HG03039 (cell line): ENCODE results near the gene RSRC1.

Experiments used
- ATAC-seq: cut with Tn5 transposase; IDR thresholded peaks from one replicate; pipeline ENCODE4 v1.9.1; 2021; ENCODE audit warnings: mild to moderate bottlenecking, moderate library complexity; ENCODE audit not compliant: unreplicated experiment

RSRC1 gene

DNA sequence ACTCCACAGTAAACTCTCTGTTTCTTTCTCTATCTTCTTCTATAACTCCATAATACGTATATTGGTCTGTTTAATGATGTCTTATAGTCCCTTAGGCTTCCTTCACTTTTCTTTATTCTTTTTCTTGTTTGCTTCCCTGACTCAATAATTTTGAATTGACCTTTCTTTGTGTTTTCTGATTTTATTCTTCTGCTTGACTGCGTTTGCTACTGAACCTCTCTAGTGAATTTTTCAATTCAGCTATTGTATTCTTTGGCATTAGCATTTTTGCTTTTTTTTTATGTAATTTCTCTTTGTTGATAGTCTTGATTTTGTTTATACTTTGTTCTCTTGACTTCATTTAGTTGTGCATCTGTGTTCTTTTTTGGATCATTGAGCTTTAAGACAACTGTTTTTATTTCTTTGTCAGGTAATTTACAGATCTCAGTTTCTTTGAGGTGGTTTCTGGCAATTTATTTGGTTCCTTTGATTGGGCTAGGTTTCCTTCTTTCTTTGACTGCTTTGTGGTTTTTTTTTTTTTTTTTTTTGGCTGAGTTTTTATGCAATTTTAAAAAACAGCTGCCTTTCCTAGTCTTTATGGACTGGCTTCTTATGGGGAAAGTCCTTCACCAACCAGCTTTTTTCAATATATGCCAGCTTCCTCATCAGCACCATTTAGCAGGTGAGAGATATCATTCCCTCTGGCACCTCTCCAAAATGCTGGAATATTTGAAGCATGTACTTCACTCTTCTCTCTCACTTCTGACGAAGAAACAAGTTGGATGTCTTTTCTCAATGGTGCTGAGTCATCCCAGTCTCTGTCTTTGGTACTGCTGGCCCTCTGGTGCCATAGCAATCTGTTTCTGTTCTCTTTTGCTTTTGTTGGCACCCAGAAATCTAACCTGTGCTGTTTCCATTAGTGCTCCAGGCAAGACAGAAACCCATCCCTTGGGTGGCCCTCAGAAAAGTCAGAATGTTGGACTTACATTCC lies 17.6 kb downstream of the RSRC1 start:
- ATAC-seq: no peak

DNA sequence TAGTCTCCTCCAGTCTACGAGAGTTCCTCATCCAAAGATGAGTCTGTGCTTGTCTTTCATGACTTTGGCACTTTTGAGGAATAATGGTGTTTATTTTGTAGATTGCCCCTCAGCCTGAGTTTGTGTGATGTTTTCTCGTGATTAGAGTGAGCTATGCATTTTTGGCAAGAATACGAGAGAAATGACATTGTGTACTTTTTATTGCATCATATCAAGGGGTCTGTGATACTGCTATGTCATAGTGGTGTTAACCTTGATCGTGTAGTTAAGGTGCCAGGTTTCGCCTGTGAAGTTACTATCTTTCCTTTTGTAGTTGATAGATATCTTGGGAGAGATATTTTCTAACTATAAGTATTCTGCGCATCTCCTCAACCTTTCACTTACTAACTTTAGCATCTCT lies 18.9 kb downstream of the RSRC1 start:
- ATAC-seq: no peak

DNA sequence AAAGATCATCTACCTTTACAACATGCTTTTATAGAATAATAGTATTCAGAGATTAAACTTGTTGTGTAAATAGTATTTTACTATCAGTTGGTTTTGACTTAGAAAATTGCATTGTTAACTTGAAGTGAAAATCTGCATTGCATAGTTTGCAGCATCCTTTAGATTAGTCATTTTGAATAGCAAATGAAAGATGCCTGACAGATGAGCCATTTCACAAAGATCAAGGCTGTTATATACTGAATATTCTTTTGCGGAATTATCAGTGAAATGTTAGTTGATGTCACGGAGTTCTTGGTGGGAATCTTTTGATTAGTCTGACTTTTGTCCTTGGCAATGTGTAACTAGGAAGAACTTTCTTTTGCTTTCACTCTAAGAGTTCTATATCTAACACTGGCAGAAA lies 24.5 kb downstream of the RSRC1 start:
- no peak for ATAC-seq

DNA sequence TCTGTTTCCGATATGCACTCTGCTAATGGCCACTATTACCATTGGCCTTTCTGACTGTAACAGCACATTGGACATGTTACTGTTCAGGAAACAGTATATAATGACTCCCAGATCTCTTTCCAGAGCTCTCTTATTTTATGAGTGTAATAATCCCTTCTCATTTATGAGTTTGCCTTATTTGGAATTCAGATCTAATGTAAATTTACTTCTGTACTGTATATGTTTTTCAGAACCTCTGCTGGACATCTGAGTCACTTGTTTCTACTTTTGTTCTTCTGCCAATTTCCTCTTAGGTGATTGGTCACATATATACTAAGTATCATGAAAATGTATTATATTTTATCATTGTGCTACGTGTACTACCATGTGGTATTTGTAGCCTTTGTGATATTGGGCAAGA lies 30.5 kb downstream of the RSRC1 start:
- no peak for ATAC-seq

DNA sequence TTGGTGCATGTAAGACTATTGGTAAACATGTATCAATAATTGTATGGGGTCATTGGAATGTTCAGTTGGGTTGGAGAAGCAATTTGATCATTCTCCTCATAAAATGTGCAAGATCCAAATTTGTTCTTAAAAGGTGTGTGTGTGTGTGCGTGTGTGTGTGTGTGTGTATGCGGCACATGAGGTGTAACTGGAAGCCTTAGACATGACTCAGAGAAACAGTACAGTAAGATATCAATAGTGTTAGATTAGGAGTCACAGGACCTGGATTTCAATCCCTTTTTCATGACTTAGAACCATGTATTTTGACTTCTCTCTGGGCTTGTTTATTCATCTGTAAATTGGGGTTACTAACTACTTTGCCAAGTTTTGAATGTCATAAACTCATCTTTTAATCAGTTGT lies 38.3 kb downstream of the RSRC1 start:
- ATAC-seq: no peak

DNA sequence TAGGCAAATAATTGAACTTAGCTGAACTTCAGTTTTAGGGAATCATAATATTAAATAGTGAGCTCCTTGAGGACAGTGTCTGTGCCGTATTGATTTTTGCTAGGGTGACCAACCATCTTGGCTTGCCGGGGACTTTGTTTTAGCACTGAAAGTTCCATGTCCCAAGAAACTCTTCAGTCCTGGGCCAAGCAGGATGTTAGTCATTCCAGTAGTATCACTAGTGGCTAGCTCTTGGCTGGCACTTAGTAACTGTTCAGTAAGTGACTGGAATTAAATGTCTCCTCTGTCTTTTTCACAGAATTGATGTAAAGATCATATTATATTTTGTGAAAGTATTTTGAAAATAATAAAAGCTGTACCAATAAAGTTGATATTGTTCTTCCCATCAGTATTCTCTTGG lies 42.3 kb downstream of the RSRC1 start:
- ATAC-seq: peak; percentile 62

DNA sequence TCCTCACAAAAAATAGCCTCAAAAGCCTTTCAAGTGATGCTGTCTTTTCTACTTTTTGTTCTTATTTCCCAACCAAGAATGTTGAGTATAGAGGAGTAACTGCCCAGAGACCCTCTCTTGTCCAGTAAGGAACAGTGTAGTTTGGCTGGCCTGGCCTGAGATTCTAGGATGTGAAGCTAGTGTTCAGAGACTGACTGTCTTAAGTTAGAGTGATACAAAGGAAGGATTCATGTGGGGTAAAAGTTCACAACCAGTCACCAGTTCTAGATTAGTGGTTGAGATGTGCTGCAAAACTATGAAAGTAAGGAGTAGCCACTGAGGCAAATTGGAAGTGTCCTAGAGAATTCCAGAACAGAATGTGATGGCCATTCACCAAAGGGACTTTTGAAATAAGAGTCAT lies 49.1 kb downstream of the RSRC1 start:
- ATAC-seq: no peak

DNA sequence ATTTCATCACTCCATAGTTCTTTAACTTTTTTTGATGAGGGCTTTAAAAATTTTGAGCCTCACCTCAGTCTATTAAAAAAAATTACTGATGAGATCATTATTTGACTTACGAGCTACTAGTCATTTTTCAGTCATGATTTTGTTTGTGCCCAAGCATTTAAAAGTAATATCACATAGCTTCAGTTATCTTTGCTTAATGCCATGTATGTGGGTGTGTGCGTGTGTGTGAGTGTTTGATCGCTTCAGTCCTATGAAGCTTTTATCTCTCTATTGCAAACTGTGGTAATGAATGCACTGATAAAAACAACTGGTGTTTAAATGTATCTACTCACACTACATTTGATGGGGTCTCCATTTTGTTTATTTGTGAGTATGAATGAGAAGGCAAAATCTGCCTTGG lies 49.8 kb downstream of the RSRC1 start:
- ATAC-seq: no peak

DNA sequence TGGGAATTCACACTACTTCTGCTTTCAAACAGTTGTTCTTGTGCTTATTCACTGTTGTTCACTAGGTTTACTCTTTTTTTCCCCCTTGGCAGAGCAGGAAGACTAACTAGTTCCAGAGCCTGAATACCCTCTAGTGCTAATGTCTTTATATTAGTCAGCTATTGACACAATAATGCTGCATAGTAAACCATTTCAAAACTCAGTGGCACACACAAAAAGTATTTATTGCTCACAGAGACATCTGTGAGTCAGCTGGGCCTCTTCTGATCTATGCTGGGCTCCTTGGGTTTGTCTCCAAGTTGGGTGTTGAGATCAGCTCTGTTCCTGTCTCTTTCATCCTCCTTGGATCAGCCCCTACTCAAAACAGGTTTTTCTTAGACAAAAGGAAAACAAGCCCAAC lies 51.1 kb downstream of the RSRC1 start:
- no peak for ATAC-seq

DNA sequence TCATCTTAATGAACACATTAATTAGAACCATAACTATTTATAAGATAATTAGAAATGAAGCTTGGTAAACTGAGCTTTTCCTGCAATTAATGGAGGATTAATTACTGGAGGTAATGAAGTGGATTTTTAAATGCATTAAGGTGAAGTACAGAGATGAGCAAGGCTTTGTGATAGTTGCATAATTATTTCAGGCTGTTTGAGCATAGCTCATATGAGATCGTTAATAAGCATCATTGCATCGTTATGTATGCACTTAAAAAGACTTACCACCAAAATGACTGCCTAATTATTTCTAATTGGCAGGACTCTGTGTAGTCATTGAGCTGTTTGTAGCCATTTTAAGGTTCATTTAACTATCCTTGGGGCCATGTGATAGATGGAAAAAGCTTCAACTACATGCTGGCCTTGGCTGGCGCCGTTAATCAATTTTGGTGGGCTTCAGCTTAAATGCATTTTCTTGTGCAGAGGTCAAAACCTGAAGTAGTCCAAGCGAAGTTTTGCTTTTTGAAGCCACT lies 55.3 kb downstream of the RSRC1 start:
- ATAC-seq: no peak

DNA sequence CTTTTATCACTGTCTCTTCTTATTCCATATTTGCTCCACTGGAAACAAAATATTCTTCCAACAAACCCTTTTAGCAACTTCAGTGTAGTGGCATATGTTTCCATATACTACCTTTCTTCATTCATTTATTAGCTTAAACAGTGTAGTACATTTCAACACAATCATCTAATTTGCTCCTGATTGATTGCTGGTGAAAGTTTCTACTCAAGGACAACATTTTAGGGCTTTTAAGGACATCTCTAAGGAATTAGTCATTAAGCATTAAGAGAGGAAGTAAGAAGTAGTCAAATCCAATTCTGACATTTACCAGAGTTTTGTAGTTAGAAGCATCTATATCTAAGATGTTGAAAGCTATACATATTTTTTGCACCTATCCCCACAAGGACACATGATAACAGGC lies 55.8 kb downstream of the RSRC1 start:
- ATAC-seq: no peak

DNA sequence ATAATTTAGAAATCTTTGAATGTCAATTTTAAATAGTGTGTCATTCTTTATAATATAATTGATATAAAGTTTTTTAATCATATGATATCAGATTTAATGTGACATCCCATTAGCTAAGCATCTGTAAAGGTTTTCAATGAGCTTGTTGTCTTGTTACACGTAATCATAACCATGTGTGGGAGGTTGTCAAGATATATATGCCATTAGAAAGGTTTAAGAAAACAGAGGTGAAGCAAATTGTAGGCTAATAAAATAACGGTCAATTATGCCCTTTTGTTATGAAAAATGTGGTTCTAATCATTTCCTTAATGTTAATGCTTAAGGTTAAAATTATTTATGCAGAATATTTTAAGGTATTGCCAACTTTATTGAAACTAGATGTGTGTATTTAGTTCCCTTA lies 56.3 kb downstream of the RSRC1 start:
- ATAC-seq: no peak

DNA sequence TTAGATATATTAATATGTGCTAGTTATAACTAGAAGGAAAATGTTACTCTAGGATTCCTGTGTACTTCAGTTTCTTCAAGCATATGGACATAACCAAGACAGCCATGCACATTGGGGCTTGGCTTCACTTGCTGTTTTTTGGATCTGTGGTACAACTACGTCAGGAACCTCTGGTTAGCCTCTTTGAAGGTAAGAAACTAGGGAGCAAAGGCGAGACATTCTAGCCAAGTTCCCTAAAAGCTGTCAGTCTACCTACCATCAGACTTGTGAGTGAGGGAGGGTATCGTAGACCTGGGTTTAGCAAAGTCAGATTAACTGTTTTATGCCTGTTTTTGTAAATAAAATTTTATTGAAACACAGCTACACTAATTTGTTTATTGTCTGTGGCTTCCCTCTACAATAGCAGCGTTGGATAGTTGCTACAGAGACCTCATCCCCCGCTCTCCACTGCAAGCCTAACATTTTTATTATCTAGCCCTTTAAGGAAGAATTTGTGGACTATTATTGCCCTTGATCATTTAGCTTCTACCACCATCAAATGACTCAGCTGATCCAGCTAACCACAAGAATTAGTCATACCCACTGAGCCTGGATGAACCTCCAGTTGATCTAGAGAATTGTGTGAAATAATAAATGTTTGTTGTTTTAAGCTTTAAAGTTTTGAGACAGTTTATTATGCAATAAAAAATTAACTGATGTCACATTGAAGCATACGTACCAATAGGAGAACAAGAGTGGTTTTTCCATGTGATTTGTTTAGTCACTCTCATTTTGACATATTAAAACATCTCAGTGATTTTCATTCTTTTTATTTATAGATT lies 58.1 kb downstream of the RSRC1 start:
- ATAC-seq: no peak

DNA sequence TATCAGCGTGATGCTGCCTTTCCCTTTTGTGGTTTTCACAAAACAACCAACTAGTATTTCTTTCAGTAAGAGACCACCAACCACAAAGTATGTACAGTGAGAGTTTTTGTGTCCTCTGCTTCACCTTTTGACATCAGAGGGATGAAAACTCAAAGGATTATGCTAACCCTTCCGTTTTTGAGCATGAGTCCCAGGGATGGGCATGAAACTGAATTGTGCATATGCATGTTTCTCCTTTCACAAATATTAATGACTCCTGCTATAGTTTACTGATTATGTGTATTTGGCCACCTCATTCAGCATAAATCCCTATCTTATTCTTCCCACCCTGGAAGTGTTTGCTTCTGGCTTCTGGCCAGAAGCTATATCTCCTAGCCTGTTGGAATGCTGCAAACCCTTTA lies 59.2 kb downstream of the RSRC1 start:
- no peak for ATAC-seq

DNA sequence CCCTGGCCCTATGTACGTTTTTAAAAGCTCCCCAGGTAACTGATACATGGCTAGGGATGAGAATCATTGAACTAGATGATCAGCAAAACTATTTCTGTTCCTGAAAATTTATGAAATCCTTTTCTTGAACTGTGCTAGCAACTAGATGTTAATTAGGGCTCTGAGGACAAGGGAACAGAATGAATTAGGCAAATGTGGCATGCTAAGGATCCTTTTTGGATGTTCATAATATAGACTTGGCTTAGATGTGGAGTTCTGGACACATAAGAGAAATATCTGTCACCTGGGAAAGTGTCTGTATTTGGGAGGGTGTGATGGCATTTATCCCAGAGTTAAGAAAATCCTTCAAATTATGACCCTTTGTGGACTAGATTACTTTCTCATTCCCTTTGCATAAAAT lies 71.2 kb downstream of the RSRC1 start:
- no peak for ATAC-seq

DNA sequence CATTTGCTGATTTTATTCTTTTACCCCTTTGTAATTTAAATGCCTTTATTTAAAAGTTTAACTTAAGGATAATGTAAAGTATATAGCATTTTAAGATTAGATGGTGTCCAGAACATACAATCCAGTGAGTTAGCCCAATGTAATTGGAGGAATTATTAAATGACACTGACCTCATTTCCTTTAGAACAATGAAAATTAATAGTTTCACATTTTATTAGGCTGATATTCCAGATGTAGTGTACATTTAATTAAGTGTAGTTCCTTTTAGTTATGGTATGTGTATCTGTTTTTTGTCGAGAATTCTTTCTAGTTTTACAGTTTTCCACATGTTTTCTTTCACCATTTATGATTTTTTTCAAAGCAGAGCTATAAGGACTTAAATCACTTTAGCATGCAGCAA lies 75.8 kb downstream of the RSRC1 start:
- ATAC-seq: no peak

DNA sequence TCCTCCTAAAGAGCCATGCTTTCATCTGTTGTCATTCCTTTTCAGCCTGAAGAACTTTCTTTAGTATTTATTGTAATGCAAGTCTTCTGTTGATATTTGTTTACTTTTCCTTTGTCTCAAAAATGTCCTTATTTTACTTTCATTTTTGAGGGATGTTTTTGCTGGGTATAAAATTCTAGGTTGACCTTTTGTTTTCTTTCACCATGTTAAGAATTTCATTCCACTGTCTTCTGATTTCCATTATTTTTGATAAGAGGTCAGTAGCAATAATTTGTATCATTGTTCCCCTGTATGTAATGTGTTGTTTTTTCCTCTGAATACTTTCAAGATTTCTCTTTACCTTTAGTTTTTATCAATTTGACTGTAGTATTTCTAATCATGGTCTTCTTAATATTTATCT lies 91.1 kb downstream of the RSRC1 start:
- ATAC-seq: no peak

DNA sequence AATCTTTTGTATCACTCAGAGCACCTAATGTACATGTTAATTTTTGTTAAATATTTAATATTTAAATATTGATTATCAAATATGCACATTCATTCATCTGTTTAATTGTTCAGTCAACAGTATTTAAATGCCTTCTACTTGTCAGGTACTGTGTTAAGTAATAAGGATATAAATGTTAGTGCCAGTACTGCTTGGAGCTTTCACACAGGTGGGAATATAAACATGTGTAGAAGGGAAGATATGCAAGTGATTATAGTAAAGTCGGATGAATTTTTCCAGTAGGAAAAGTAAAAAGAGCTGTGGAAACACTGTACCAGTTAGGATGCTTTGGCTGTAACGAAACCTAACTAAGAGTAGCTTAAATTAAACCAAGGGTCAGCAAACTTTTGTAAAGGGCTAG lies 95.4 kb downstream of the RSRC1 start:
- no peak for ATAC-seq

DNA sequence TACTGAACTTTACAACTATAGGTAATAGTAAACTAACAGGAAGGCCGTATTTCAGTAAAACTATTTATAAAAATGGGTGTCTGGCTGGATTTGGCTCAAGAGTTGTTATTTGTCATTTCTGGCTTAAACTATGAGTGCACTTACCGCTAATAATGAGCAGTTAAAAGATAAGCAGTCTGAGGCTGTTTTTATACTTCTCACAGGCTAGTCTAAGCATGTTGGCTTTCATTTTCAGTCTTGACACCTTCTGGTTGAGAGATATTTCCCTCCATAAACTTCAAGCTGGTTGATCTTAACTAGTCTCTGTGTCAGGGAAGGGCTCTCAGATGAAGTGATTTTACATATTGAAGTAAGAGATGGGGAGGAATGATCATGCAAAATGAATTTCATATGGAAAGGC lies 96.1 kb downstream of the RSRC1 start:
- ATAC-seq: no peak

DNA sequence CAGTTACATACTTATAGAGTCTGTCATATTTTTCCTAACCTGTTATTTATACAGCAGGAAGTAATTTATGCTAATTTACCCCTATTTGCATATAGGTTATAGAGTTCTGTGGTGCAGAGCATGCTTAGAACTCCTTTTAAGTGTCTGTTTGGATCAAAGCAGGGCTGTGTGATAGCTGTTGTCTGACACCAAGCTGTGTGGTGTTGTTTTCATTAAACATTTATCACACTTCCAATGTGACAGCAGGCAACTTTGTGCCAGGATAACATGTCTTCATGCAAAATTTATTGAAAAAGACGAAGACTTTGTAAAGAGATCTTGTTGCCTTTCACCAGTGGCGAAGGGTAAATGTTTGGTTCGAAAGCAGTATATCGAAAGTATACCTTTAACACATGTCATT lies 100.2 kb downstream of the RSRC1 start:
- ATAC-seq: no peak

DNA sequence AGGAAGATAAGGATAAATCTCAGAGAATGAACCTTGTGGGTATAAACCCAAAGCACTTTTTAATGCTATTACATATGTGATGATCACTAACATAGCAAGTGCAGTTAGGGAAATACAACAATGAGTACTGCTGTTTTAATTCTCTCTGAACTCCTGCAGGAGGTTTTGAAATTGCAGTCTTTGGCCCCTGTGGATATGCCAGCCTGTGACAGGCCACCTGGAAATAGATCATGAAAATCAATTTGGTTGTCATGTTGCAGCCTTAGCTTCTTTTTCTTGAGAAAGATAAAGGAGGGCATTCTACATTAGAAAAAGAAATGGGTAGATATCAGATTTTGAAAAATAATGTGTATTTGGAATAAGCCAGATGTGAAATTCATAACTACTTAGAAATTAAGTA lies 103.6 kb downstream of the RSRC1 start:
- ATAC-seq: no peak

DNA sequence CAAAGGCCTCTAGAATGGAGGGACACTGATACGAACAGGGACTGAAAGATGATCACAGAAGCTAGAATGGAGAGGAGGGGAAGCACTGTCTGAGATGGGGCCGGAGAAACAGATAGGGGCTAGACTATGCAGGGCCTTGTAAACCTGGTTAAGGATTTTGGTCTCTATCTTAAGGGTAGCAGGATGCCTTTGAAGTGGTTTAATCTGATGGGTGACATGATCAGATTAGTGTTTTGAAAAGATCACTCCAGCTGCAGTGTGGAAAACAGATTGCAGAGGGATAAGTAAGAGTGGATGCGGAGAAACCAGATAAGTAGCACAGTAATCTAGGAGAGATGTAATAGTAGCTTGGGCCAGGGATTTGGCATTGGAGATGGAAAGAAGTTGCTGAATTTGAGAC lies 108.1 kb downstream of the RSRC1 start:
- no peak for ATAC-seq
